ENCODE data around the gene SMARCD3.

DNA sequence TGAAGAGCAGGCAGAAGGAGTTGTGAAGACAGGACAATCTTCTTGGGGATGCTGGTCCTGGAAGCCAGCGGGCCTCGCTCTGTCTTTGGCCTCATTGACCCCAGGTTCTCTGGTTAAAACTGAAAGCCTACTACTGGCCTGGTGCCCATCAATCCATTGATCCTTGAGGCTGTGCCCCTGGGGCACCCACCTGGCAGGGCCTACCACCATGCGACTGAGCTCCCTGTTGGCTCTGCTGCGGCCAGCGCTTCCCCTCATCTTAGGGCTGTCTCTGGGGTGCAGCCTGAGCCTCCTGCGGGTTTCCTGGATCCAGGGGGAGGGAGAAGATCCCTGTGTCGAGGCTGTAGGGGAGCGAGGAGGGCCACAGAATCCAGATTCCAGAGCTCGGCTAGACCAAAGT, 14.7 kb downstream of the SMARCD3 start:
- TF ChIP-seq, protein P1, sequence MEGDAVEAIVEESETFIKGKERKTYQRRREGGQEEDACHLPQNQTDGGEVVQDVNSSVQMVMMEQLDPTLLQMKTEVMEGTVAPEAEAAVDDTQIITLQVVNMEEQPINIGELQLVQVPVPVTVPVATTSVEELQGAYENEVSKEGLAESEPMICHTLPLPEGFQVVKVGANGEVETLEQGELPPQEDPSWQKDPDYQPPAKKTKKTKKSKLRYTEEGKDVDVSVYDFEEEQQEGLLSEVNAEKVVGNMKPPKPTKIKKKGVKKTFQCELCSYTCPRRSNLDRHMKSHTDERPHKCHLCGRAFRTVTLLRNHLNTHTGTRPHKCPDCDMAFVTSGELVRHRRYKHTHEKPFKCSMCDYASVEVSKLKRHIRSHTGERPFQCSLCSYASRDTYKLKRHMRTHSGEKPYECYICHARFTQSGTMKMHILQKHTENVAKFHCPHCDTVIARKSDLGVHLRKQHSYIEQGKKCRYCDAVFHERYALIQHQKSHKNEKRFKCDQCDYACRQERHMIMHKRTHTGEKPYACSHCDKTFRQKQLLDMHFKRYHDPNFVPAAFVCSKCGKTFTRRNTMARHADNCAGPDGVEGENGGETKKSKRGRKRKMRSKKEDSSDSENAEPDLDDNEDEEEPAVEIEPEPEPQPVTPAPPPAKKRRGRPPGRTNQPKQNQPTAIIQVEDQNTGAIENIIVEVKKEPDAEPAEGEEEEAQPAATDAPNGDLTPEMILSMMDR (IDR thresholded peaks at IDR 0.05; ENCODE audit: insufficient read depth, low read length) = no peak
- no peak for TF ChIP-seq POLR2AphosphoS5 (IDR thresholded peaks at IDR 0.05; ENCODE audit: low read depth)
